Stimulated activated CD4-positive, alpha-beta T cell treated with anti-CD3 and anti-CD28 coated beads, Interleukin-4, amount 100 ng/mL, for 48 hours (primary cell): ENCODE results near the gene MTX1.

Source experiments
- DNase-seq, 2 donors: peaks; one replicate each; pipeline ENCODE4 v3.0.0-alpha.2; 2020; ENCODE audit warnings: low read depth in 2 of 2

Gene MTX1

GRCh38 chr1:155174324-155175280 lies 33.9 kb upstream of the MTX1 start:
- DNase-seq, result peak in 1 of 2 donors; percentile 49

GRCh38 chr1:155175281-155175926 lies 33.1 kb upstream of the MTX1 start:
- no peak for DNase-seq

- DNase-seq, result peak in 1 of 2 donors; percentile 10
These were observed 32.5 kb upstream of the MTX1 start for GRCh38 chr1:155175927-155176371.

- peak; percentile 82 to 90 for DNase-seq
These were observed 31.9 kb upstream of the MTX1 start for GRCh38 chr1:155176544-155177071.

GRCh38 chr1:155177192-155177917 lies 31.1 kb upstream of the MTX1 start:
- no peak for DNase-seq

GRCh38 chr1:155177918-155178281 lies 30.6 kb upstream of the MTX1 start:
- no peak for DNase-seq

- no peak for DNase-seq
These were observed 29.9 kb upstream of the MTX1 start for GRCh38 chr1:155178441-155179111.

GRCh38 chr1:155179112-155180031 lies 29.1 kb upstream of the MTX1 start:
- DNase-seq, result no peak

GRCh38 chr1:155181371-155182051 lies 27.0 kb upstream of the MTX1 start:
- DNase-seq, result no peak

- DNase-seq, result no peak
These were observed 26.4 kb upstream of the MTX1 start for GRCh38 chr1:155182052-155182550.

GRCh38 chr1:155183775-155184221 lies 24.7 kb upstream of the MTX1 start:
- no peak for DNase-seq

GRCh38 chr1:155184351-155184811 lies 24.1 kb upstream of the MTX1 start:
- DNase-seq, result no peak

- no peak for DNase-seq
These were observed 23.4 kb upstream of the MTX1 start for GRCh38 chr1:155184835-155185782.

GRCh38 chr1:155185783-155186066 lies 22.8 kb upstream of the MTX1 start:
- DNase-seq, result no peak

GRCh38 chr1:155186067-155186793 lies 22.3 kb upstream of the MTX1 start:
- no peak for DNase-seq

- DNase-seq, result no peak
These were observed 21.6 kb upstream of the MTX1 start for GRCh38 chr1:155186794-155187455.

- no peak for DNase-seq
These were observed 21.0 kb upstream of the MTX1 start for GRCh38 chr1:155187456-155187891.
